Measurements from ENCODE around the gene GCGR. TPM values are rescaled to one million over a fixed set of nuclear protein-coding genes. Genes with fewer than 3 reads are reported as not detected.

GCGR gene
- polyA plus RNA-seq, 1 donor (not counting 4 experiments of a cell fraction or from before 2014, with no cell fraction given), result not detected

DNA sequence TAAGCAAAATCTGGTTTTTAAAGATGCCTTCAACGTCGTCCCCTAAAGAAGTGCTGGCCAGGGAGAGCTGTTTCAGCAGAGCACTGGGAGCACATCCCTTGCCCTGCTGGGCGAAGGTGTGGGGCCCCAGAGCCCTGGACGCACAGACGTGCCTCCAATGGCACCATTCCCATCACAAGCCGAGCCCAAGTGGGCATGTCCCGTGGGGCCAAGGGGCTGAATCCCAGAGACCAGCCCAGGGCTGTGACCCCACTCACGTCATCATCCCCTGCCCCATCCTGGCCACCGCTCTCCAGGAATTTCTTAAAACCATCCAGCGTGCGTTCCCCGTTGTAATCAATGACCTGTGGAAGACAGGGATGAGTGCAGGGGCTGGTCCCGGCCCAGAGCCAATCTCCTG, 40.9 kb downstream of the GCGR start:
- Histone ChIP-seq H2AFZ (ENCODE audit: control insufficient read depth, low read length) (no peak overlapping the region), H3K79me2 (ENCODE audit: control insufficient read depth, insufficient read depth, low read length) (no peaks in the 10 kb centered on the region), H3K27ac (ENCODE audit: control insufficient read depth, insufficient read depth, low read length) (no peak overlapping the region), H3K9me3 (ENCODE audit: control insufficient read depth, low read depth, low read length) (no peaks in the 10 kb centered on the region), H3K4me3 (ENCODE audit: control insufficient read depth in 2 of 3, extremely low read depth in 1 of 3, insufficient read depth in 2 of 3, low read depth in 1 of 3, low read length in 3 of 3) (no peak overlapping the region), H3K4me1 (ENCODE audit: control insufficient read depth, extremely low read depth, insufficient read depth, low read length) (peaks cover 36% of the 10 kb centered on the region), H3K9ac (ENCODE audit: control insufficient read depth, extremely low read depth, insufficient read depth, low read length) (no peak overlapping the region), H3K9me1 (ENCODE audit: control insufficient read depth, extremely low read depth, insufficient read depth, low read length) (no peaks in the 10 kb centered on the region), H3K4me2 (ENCODE audit: control insufficient read depth, extremely low read depth, insufficient read depth, low read depth, low read length) (no peak overlapping the region), H3K36me3 (ENCODE audit: control insufficient read depth in 2 of 2, extremely low read depth in 1 of 2, insufficient read depth in 2 of 2, low read length in 2 of 2) (peaks cover 38 to 58% of the 10 kb centered on the region in 2 experiments), H3K27me3 (ENCODE audit: control insufficient read depth, extremely low read depth, insufficient read depth, low read length) (no peaks in the 10 kb centered on the region), H4K20me1 (ENCODE audit: control insufficient read depth, extremely low read depth, insufficient read depth, low read length) (peaks cover 2% of the 10 kb centered on the region)
- DNase-seq (ENCODE audit: low read depth, low spot score) (no peak), FAIRE-seq (no peak)
- dilution Hi-C loops (cut with MboI; ENCODE audit: extremely low pct_ligation_motif_present, low sequenced_read_pairs), result no loop called here
- no peak for TF ChIP-seq EZH2 (IDR thresholded peaks at IDR 0.05; ENCODE audit: low read length)

DNA sequence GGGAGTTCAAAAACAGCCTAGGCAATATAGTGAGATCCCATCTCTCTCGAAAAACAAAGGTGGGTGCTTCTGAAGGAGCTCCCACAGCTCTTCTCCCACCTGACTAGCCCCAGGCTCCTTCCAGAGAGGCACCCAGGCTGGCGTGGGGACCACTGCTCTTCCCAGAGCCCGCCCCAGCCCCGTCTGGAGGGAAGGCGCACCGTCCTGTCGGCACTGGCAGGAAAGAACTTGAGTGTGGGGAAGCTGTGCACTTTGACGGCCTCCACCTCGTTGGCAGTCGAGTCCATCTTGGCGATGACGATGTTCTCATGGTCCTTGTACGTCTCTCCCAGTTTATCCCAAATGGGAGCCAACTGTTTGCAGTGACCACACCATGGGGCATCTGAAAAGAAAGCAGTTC, 41.4 kb downstream of the GCGR start:
- H3K27ac ChIP-seq (ENCODE audit: control insufficient read depth, insufficient read depth, low read length), result no peak overlapping the region
- H3K4me3 ChIP-seq (ENCODE audit: control insufficient read depth in 2 of 3, extremely low read depth in 1 of 3, insufficient read depth in 2 of 3, low read depth in 1 of 3, low read length in 3 of 3), result no peak overlapping the region
- dilution Hi-C loops (cut with MboI; ENCODE audit: extremely low pct_ligation_motif_present, low sequenced_read_pairs), result no loop called here
- H3K9me1 ChIP-seq (ENCODE audit: control insufficient read depth, extremely low read depth, insufficient read depth, low read length), result no peaks in the 10 kb centered on the region
- DNase-seq (ENCODE audit: low read depth, low spot score) (no peak), FAIRE-seq (no peak)
- H3K79me2 ChIP-seq (ENCODE audit: control insufficient read depth, insufficient read depth, low read length), result no peaks in the 10 kb centered on the region
- no peak overlapping the region for H3K9ac ChIP-seq (ENCODE audit: control insufficient read depth, extremely low read depth, insufficient read depth, low read length)
- H3K4me1 ChIP-seq (ENCODE audit: control insufficient read depth, extremely low read depth, insufficient read depth, low read length), result peaks cover 35% of the 10 kb centered on the region
- peaks cover 2% of the 10 kb centered on the region for H4K20me1 ChIP-seq (ENCODE audit: control insufficient read depth, extremely low read depth, insufficient read depth, low read length)
- H2AFZ ChIP-seq (ENCODE audit: control insufficient read depth, low read length), result no peak overlapping the region
- TF ChIP-seq EZH2 (IDR thresholded peaks at IDR 0.05; ENCODE audit: low read length) (no peak), CTCF (optimal IDR thresholded peaks at IDR 0.05 in 1 of 3, IDR thresholded peaks at IDR 0.05 in 1 of 3, conservative IDR thresholded peaks at IDR 0.05 in 1 of 3; ENCODE audit: extremely low read depth in 1 of 3, insufficient read depth in 2 of 3, low read length in 3 of 3) (no peak)
- peaks cover 38 to 58% of the 10 kb centered on the region in 2 experiments for H3K36me3 ChIP-seq (ENCODE audit: control insufficient read depth in 2 of 2, extremely low read depth in 1 of 2, insufficient read depth in 2 of 2, low read length in 2 of 2)
- H3K9me3 ChIP-seq (ENCODE audit: control insufficient read depth, low read depth, low read length), result no peaks in the 10 kb centered on the region
- no peaks in the 10 kb centered on the region for H3K27me3 ChIP-seq (ENCODE audit: control insufficient read depth, extremely low read depth, insufficient read depth, low read length)
- no peak overlapping the region for H3K4me2 ChIP-seq (ENCODE audit: control insufficient read depth, extremely low read depth, insufficient read depth, low read depth, low read length)

All from keratinocyte (primary cell).